A673 (cell line): ENCODE measurements around the gene ANKRD10.

Experiments
- CTCF ChIP-seq: fragments of 300-800, 200-600 bp; sonication (generic); conservative IDR thresholded peaks from 2 replicates; pipeline ENCODE4 v1.5.1; 2017; ENCODE audit warnings: low read depth, mild to moderate bottlenecking, antibody characterized with exemption, low read length, moderate library complexity, mixed read lengths
- EZH2 ChIP-seq: fragments of 200-600 bp; sonication (generic); IDR thresholded peaks from 2 replicates; pipeline ENCODE4 v1.6.1; 2017; ENCODE audit warnings: borderline replicate concordance, low read depth, mild to moderate bottlenecking, mixed read lengths, antibody characterized with exemption, low read length; ENCODE audit not compliant: poor library complexity, severe bottlenecking

GRCh38 chr13:110841846-110842245 is 73.0 kb downstream of the ANKRD10 start:
- TF ChIP-seq CTCF (no peak), EZH2 (no peak)
